ENCODE data around the gene CORO2B. TPM values are rescaled to one million over a fixed set of nuclear protein-coding genes. Genes with fewer than 3 reads are reported as not detected.
A peak's percentile ranks its signal among the peaks of the same experiment; 100 is the strongest.

Gene CORO2B
- total RNA-seq, 1 donor from 2014 or later, result 11.0 TPM

GRCh38 chr15:68684476-68684875 is 105.7 kb downstream of the CORO2B start:
- Histone ChIP-seq H3K36me3 (no peaks in the 10 kb centered on the region), H3K4me1 (no peaks in the 10 kb centered on the region), H3K27me3 (no peaks in the 10 kb centered on the region), H3K27ac (no peak overlapping the region), H3K4me3 (no peak overlapping the region), H3K9me3 (no peaks in the 10 kb centered on the region)
- TF ChIP-seq CTCF (IDR thresholded peaks at IDR 0.05), result no peak
- peak in 1 of 2 donors; percentile 30 for DNase-seq (ENCODE audit: low spot score in 2 of 2)
- intact Hi-C loops (cut with DNase I), result no loop called here

- no peak overlapping the region for H3K4me3 ChIP-seq
- no peaks in the 10 kb centered on the region for H3K4me1 ChIP-seq
- TF ChIP-seq CTCF (IDR thresholded peaks at IDR 0.05), result no peak
- no peaks in the 10 kb centered on the region for H3K36me3 ChIP-seq
- H3K27ac ChIP-seq, result no peak overlapping the region
- H3K9me3 ChIP-seq, result no peaks in the 10 kb centered on the region
- no peak for DNase-seq (ENCODE audit: low spot score in 2 of 2)
- no peaks in the 10 kb centered on the region for H3K27me3 ChIP-seq
- intact Hi-C loops (cut with DNase I), result no loop called here
These were observed 108.4 kb downstream of the CORO2B start for GRCh38 chr15:68687136-68687735.

GRCh38 chr15:68691705-68692104 is 112.9 kb downstream of the CORO2B start:
- Histone ChIP-seq H3K36me3 (no peaks in the 10 kb centered on the region), H3K4me1 (no peaks in the 10 kb centered on the region), H3K4me3 (no peak overlapping the region), H3K9me3 (no peaks in the 10 kb centered on the region), H3K27me3 (no peaks in the 10 kb centered on the region), H3K27ac (no peak overlapping the region)
- no peak for DNase-seq (ENCODE audit: low spot score in 2 of 2)
- intact Hi-C loops (cut with DNase I), result no loop called here
- no peak for TF ChIP-seq CTCF (IDR thresholded peaks at IDR 0.05)

- intact Hi-C loops (cut with DNase I), result no loop called here
- TF ChIP-seq CTCF (IDR thresholded peaks at IDR 0.05), result no peak
These were observed 114.3 kb downstream of the CORO2B start for GRCh38 chr15:68693071-68693470.

GRCh38 chr15:68694111-68694510 is 115.3 kb downstream of the CORO2B start:
- Histone ChIP-seq H3K27me3 (no peaks in the 10 kb centered on the region), H3K36me3 (no peaks in the 10 kb centered on the region), H3K27ac (no peak overlapping the region), H3K4me1 (no peaks in the 10 kb centered on the region), H3K4me3 (no peak overlapping the region), H3K9me3 (no peaks in the 10 kb centered on the region)
- no peak for DNase-seq (ENCODE audit: low spot score in 2 of 2)
- intact Hi-C loops (cut with DNase I), result no loop called here
- no peak for TF ChIP-seq CTCF (IDR thresholded peaks at IDR 0.05)

More at GRCh38 chr15:68693071-68693470, 114.3 kb downstream of the CORO2B start:
- H3K27ac ChIP-seq, result no peak overlapping the region
- H3K36me3 ChIP-seq, result no peaks in the 10 kb centered on the region
- H3K4me3 ChIP-seq, result no peak overlapping the region
- H3K9me3 ChIP-seq, result no peaks in the 10 kb centered on the region
- H3K4me1 ChIP-seq, result no peaks in the 10 kb centered on the region
- H3K27me3 ChIP-seq, result no peaks in the 10 kb centered on the region
- DNase-seq (ENCODE audit: low spot score in 2 of 2), result no peak

Measured in ascending aorta (tissue), 2 donors.